Kidney (tissue), 14 donors: ENCODE data around the gene POU2F3. TPM values are rescaled to one million over a fixed set of nuclear protein-coding genes. Genes with fewer than 3 reads are reported as not detected.
A peak's percentile ranks its signal among the peaks of the same experiment; 100 is the strongest.

Source experiments
- DNase-seq, 5 donors: peaks; one replicate each; pipeline ENCODE4 v3.0.0-alpha.2; 2013 to 2020
- FAIRE-seq: peaks from 2 replicates; lab custom pipeline; 2012; peaks lifted over from hg19 to GRCh38; lab: Jason Lieb, UNC
- H3K27ac ChIP-seq, 2 donors: one replicate each; pipeline ENCODE4 v1.7.0; 2013; ENCODE audit warnings: low read depth in 2 of 2, low read length in 2 of 2, inconsistent platforms in 1 of 2
- H3K27me3 ChIP-seq: one replicate; pipeline ENCODE4 v1.7.1; 2013; ENCODE audit warnings: low read length, inconsistent platforms; ENCODE audit not compliant: control insufficient read depth, insufficient read depth
- H3K36me3 ChIP-seq, 3 donors: one replicate each; pipeline versions ENCODE4 v1.7.0 to v1.7.1; 2013; ENCODE audit warnings: low read length in 3 of 3, control low read depth in 1 of 3, inconsistent platforms in 1 of 3; ENCODE audit not compliant: insufficient read depth in 3 of 3, control insufficient read depth in 2 of 3
- H3K4me1 ChIP-seq, 3 donors: one replicate each; pipeline versions ENCODE4 v1.7.0 to v1.7.1; 2013; ENCODE audit warnings: low read length in 3 of 3, inconsistent platforms in 1 of 3, low read depth in 1 of 3; ENCODE audit not compliant: control insufficient read depth in 2 of 3, insufficient read depth in 2 of 3
- H3K4me3 ChIP-seq, 3 donors: one replicate each; pipeline versions ENCODE4 v1.7.0 to v1.8.1; 2013; ENCODE audit warnings: low read length in 3 of 3, control low read depth in 1 of 3, inconsistent platforms in 1 of 3
- H3K9ac ChIP-seq, 3 donors: one replicate each; pipeline versions ENCODE4 v1.7.0 to v1.7.1; 2013; ENCODE audit warnings: low read length in 3 of 3, control low read depth in 1 of 3, inconsistent platforms in 1 of 3
- H3K9me3 ChIP-seq, 3 donors: one replicate each; pipeline versions ENCODE4 v1.7.0 to v1.7.1; 2013; ENCODE audit warnings: low read length in 3 of 3, control low read depth in 1 of 3, inconsistent platforms in 1 of 3; ENCODE audit not compliant: control insufficient read depth in 2 of 3, insufficient read depth in 1 of 3
- intact Hi-C: fragments of 100-400 bp; cut with DNase I; formaldehyde crosslinking; loops from one replicate; pipeline ENCODE4 v1.11.1; 2022
- polyA plus RNA-seq: library from polyadenylated mRNA; stranded (reverse); fragments of 350-450 nt; fragmentation: Illumina TruSeq; extraction: RNeasy Lipid Tissue Mini Kit (QIAGEN cat#74804); gene quantifications from one replicate; pipeline ENCODE4 v1.2.3, GENCODE V29; 2014; ENCODE audit warnings: low read depth, low replicate concordance; ENCODE audit not compliant: insufficient read depth
- total RNA-seq: library from RNA; stranded (reverse); fragmentation: NEBNext Ultra II Directional; extraction: Animal tissue kit (Norgen Biotek cat#: 25700); gene quantifications from one replicate; pipeline ENCODE4 v1.2.1, GENCODE V29; 2021
- TF ChIP-seq, protein P1 (sequence below): IDR thresholded peaks from 3 replicates; pipeline ENCODE4 v1.5.1; 2012; ENCODE audit warnings: mild to moderate bottlenecking, moderate library complexity, borderline replicate concordance; ENCODE audit not compliant: insufficient read depth; ENCODE audit errors: extremely low read depth
- donor health status: control.
- donor health status: control.
- donor health status: control.
- donor health status: control.
- donor health status: control.
- donor health status: DM: yes; HTN: yes; CAD: no.
- donor health status: Normal renal cell carcinoma (clear cell type).

POU2F3 gene
- total and polyA plus RNA-seq, 2 donors from 2014 or later, result 0.85 to 1.2 TPM

DNA sequence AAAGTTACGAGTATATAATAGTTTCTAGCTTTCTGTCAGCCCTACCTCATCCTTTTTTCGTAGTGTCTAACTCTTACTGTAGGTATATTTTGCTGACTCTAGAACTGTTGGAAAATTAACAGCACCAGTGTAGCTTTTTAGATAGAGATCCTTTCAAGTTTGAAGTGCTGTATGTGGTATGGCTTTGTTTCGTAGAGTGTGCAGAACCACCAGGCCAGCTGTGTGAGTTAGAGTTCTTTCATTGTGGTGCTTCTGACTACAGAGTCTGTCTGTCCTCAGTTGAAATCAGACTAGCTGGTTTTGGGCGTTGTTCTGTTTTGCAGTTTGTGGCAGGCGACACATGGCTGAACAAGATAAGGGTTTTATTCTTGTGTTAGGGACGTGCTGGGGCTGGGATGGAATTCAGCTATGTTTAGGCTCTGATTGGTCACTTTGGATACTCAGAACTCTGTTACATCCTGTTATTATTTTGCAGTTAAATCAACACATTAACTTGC, 99.5 kb downstream of the POU2F3 start:
- peak overlapping the region; percentile 43 to 96 (median 88) for H3K4me3 ChIP-seq
- FAIRE-seq (no peak), DNase-seq (peak in 1 of 5 donors; percentile 62)
- peaks cover 0 to 30% (median 4%) of the 10 kb centered on the region in 3 donors for H3K4me1 ChIP-seq
- TF ChIP-seq, protein P1, sequence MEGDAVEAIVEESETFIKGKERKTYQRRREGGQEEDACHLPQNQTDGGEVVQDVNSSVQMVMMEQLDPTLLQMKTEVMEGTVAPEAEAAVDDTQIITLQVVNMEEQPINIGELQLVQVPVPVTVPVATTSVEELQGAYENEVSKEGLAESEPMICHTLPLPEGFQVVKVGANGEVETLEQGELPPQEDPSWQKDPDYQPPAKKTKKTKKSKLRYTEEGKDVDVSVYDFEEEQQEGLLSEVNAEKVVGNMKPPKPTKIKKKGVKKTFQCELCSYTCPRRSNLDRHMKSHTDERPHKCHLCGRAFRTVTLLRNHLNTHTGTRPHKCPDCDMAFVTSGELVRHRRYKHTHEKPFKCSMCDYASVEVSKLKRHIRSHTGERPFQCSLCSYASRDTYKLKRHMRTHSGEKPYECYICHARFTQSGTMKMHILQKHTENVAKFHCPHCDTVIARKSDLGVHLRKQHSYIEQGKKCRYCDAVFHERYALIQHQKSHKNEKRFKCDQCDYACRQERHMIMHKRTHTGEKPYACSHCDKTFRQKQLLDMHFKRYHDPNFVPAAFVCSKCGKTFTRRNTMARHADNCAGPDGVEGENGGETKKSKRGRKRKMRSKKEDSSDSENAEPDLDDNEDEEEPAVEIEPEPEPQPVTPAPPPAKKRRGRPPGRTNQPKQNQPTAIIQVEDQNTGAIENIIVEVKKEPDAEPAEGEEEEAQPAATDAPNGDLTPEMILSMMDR, result no peak
- no peaks in the 10 kb centered on the region for H3K9me3 ChIP-seq
- peak overlapping the region; percentile 43 to 98 for H3K27ac ChIP-seq
- no peaks in the 10 kb centered on the region for H3K36me3 ChIP-seq
- intact Hi-C loops, result no loop called here
- H3K27me3 ChIP-seq, result no peaks in the 10 kb centered on the region
- peak overlapping the region; percentile 19 to 38 (median 20) for H3K9ac ChIP-seq

DNA sequence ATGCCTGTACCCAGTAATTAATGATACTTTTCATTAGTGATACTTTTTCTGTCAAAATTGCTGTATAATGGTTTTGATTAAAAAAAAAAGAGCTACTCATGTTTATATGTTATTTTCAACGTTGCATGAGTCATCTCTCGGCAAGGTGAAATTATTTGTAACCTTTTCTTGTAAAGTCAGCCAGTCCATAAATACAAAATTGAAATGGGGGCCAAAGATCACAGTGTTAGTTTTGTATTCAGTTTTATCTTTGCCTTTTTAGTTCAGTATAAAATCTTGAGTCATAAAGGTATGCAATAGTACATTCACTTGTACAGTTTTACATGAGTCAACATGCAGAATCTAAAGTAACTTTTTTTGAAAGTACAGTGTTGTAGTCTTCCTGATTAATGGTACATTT, 100.6 kb downstream of the POU2F3 start:
- DNase-seq (no peak), FAIRE-seq (no peak)
- Histone ChIP-seq H3K36me3 (no peaks in the 10 kb centered on the region), H3K9me3 (no peaks in the 10 kb centered on the region), H3K4me1 (peaks cover 0 to 39% (median 6%) of the 10 kb centered on the region in 3 donors), H3K9ac (no peak overlapping the region), H3K27me3 (no peaks in the 10 kb centered on the region), H3K27ac (peak overlapping the region in 1 of 2 donors; percentile 98), H3K4me3 (peak overlapping the region in 1 of 3 donors; percentile 88)
- intact Hi-C loops, result no loop called here
- TF ChIP-seq, protein P1, result no peak

GRCh38 chr11:120342226-120342625, 102.3 kb downstream of the POU2F3 start:
- Histone ChIP-seq H3K27me3 (no peaks in the 10 kb centered on the region), H3K27ac (peak overlapping the region in 1 of 2 donors; percentile 20), H3K9ac (no peak overlapping the region), H3K4me1 (peaks cover 0 to 48% (median 12%) of the 10 kb centered on the region in 3 donors), H3K9me3 (no peaks in the 10 kb centered on the region), H3K36me3 (no peaks in the 10 kb centered on the region), H3K4me3 (peak overlapping the region in 1 of 3 donors; percentile 15)
- DNase-seq (no peak), FAIRE-seq (no peak)
- intact Hi-C loops, result no loop called here
- TF ChIP-seq, protein P1, result no peak
